Chondrocyte (in vitro differentiated cells): Measurements from ENCODE around the gene FAM228B. TPM values are rescaled to one million over a fixed set of nuclear protein-coding genes. Genes with fewer than 3 reads are reported as not detected.
A peak's percentile ranks its signal among the peaks of the same experiment; 100 is the strongest.

Experiments used
- DNase-seq: peaks from one replicate; pipeline ENCODE4 v3.0.0; 2021; ENCODE audit warnings: mixed read lengths, low spot score
- H3K27ac Mint-ChIP-seq: one replicate; pipeline ENCODE4 v1.8.0; 2021; ENCODE audit warnings: mild to moderate bottlenecking, moderate library complexity, mixed read lengths; ENCODE audit not compliant: unreplicated experiment
- H3K27me3 Mint-ChIP-seq: 2 replicates; pipeline ENCODE4 v1.8.0; 2021; ENCODE audit warnings: low read depth, mixed read lengths
- H3K36me3 Mint-ChIP-seq: 2 replicates; pipeline ENCODE4 v1.8.0; 2021; ENCODE audit warnings: low read depth, mixed read lengths
- H3K4me1 Mint-ChIP-seq: 2 replicates; pipeline ENCODE4 v1.8.0; 2021; ENCODE audit warnings: low read depth, mild to moderate bottlenecking, mixed read lengths
- H3K4me3 Mint-ChIP-seq: one replicate; pipeline ENCODE4 v1.8.0; 2021; ENCODE audit warnings: mild to moderate bottlenecking, moderate library complexity, mixed read lengths; ENCODE audit not compliant: unreplicated experiment
- H3K9me3 Mint-ChIP-seq: 2 replicates; pipeline ENCODE4 v1.8.0; 2021; ENCODE audit warnings: low read depth, mixed read lengths
- total RNA-seq: library from RNA; stranded (reverse); gene quantifications from 3 replicates; pipeline ENCODE4 v1.2.1, GENCODE V29; 2021
- TF ChIP-seq, protein P1 (sequence below): fragments of 200-600 bp; sonication (generic); IDR thresholded peaks from 2 replicates; pipeline ENCODE4 v1.5.0; 2021; ENCODE audit warnings: antibody characterized with exemption, mild to moderate bottlenecking, moderate library complexity

Gene FAM228B
- total RNA-seq, 1 donor from 2014 or later: 15.8 TPM

DNA sequence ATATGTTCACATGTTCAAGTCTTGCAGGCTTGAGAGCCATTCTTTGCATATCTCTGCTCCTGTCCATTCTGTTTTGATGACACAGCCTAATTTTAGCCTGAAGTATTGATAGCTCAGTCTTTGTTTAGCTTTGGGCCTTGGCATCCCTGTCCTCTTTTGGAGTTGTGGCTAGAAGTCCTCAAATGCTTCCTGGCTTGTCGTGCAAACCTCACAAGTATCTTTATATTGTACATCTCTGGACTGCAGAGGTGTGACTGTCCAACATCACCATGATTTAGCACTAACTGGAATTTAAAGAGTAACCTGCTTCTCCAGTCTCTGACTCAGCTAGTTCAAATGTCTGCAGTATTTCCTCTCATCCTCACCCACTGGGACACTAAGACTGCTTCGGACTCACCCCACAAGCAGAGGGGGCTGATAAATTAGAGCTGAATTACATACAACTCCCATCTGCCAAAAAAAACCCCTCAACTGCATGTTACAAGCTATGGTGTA, 11.8 kb upstream of the FAM228B start:
- H3K4me1 Mint-ChIP-seq: peaks cover 26% of the 10 kb centered on the region
- H3K27me3 Mint-ChIP-seq: no peaks in the 10 kb centered on the region
- peaks cover 31% of the 10 kb centered on the region for H3K9me3 Mint-ChIP-seq
- peaks cover 9% of the 10 kb centered on the region for H3K36me3 Mint-ChIP-seq
- no peak overlapping the region for H3K4me3 Mint-ChIP-seq
- H3K27ac Mint-ChIP-seq: peak overlapping the region; percentile 94
- TF ChIP-seq, protein P1, sequence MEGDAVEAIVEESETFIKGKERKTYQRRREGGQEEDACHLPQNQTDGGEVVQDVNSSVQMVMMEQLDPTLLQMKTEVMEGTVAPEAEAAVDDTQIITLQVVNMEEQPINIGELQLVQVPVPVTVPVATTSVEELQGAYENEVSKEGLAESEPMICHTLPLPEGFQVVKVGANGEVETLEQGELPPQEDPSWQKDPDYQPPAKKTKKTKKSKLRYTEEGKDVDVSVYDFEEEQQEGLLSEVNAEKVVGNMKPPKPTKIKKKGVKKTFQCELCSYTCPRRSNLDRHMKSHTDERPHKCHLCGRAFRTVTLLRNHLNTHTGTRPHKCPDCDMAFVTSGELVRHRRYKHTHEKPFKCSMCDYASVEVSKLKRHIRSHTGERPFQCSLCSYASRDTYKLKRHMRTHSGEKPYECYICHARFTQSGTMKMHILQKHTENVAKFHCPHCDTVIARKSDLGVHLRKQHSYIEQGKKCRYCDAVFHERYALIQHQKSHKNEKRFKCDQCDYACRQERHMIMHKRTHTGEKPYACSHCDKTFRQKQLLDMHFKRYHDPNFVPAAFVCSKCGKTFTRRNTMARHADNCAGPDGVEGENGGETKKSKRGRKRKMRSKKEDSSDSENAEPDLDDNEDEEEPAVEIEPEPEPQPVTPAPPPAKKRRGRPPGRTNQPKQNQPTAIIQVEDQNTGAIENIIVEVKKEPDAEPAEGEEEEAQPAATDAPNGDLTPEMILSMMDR: no peak
- DNase-seq: no peak

- no peak overlapping the region for H3K27ac Mint-ChIP-seq
- peaks cover 6% of the 10 kb centered on the region for H3K36me3 Mint-ChIP-seq
- H3K27me3 Mint-ChIP-seq: no peaks in the 10 kb centered on the region
- peaks cover 9% of the 10 kb centered on the region for H3K9me3 Mint-ChIP-seq
- TF ChIP-seq, protein P1: no peak
- DNase-seq: no peak
- peaks cover 32% of the 10 kb centered on the region for H3K4me1 Mint-ChIP-seq
- no peak overlapping the region for H3K4me3 Mint-ChIP-seq
These were observed 8.2 kb upstream of the FAM228B start for GRCh38 chr2:24115057-24115456.

- TF ChIP-seq, protein P1: no peak
- H3K9me3 Mint-ChIP-seq: peaks cover 9% of the 10 kb centered on the region
- H3K36me3 Mint-ChIP-seq: peaks cover 6% of the 10 kb centered on the region
- no peak overlapping the region for H3K27ac Mint-ChIP-seq
- H3K27me3 Mint-ChIP-seq: no peaks in the 10 kb centered on the region
- H3K4me1 Mint-ChIP-seq: peaks cover 20% of the 10 kb centered on the region
- DNase-seq: no peak
- no peak overlapping the region for H3K4me3 Mint-ChIP-seq
These were observed 5.4 kb upstream of the FAM228B start for GRCh38 chr2:24117902-24118301.

- Mint-ChIP-seq H3K27me3 (no peaks in the 10 kb centered on the region), H3K9me3 (no peaks in the 10 kb centered on the region), H3K4me3 (no peak overlapping the region), H3K36me3 (no peaks in the 10 kb centered on the region), H3K27ac (no peak overlapping the region), H3K4me1 (peaks cover 27% of the 10 kb centered on the region)
- TF ChIP-seq, protein P1: no peak
- DNase-seq: no peak
These were observed 2.2 kb upstream of the FAM228B start for GRCh38 chr2:24121066-24121465.

DNA sequence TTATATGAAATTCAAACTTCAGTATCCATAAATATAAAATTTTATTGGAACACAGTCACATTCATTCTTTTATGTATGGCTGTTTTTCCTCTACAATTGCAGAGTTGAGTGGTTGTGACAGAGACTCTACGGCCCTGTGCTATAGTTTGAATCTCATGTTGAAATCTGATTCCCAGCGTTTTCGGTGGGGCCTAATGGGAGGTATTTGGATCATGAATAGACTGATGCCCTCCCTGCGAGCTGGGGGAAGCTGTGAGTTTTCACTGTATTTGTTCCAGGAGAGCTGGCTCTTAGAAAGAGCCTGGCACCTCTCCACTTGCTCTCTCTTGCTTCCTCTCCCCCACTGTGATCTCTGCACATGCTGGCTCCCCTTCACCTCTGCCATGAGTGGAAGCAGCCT, 1.8 kb upstream of the FAM228B start:
- Mint-ChIP-seq H3K4me1 (peaks cover 27% of the 10 kb centered on the region), H3K27me3 (no peaks in the 10 kb centered on the region), H3K27ac (no peak overlapping the region), H3K4me3 (no peak overlapping the region), H3K9me3 (no peaks in the 10 kb centered on the region), H3K36me3 (no peaks in the 10 kb centered on the region)
- DNase-seq: no peak
- TF ChIP-seq, protein P1: no peak
